Measurements from ENCODE around the gene ZC3H13. TPM values are rescaled to one million over a fixed set of nuclear protein-coding genes. Genes with fewer than 3 reads are reported as not detected.

Gene ZC3H13
- total RNA-seq, result 12.5 and 13.7 TPM in 2 replicates

DNA sequence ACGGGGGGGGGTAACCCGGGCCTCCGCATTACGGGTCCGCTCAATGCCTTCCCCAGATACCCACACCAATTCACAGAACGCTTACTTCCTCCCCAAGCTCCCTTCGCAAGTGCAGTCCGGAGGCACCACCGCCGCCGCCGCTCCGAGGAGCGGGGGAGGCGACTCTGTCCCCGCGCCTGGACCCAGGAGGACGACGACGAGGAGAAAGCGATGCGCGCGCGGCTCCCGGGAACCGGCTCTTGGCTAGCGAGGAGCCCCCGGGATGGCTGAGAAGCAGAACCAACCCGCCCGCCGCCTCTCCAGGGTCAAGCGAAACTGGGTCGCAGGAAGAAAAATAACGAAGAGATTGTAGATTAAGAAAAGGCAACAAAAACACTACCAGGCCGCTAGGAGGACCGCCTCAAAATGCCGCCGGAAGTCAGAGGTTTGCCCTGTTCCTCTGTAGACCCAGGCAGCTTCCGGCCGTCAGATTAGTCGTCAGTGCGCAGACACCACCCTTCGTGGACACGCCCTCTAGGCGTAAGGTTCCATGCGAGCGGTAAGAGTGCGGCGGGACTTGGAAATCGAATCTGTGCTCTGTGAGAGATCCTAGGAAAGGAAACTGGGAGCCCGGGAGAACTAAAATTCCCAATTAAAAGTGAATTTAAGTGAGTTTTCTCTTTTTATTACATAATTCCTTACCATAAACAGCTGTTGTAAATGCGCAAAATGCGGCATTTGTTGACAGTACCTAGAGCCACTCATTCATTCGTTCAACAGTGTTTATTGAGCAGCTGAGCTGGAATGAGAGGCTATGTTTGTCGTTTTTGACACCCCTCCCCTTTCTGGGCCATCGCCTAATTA is at the start of gene ZC3H13:
ZC3H13 (minus strand) TSS at position 428 of the 843 bp plus-strand sequence. CDS start 7,239 bp downstream, outside the sequence.

Other genes with a start within 250 kb of the ZC3H13 start
- gene SIAH3, start 201.0 kb downstream of the ZC3H13 start, total RNA-seq, result not detected in 2 replicates
- not detected in 2 replicates for gene CPB2, start 52.3 kb upstream of the ZC3H13 start, total RNA-seq
- 0.17 TPM in 1 of 2 replicates, not detected in the other for gene LCP1, start 129.4 kb upstream of the ZC3H13 start, total RNA-seq
- gene LRRC63, start 159.2 kb upstream of the ZC3H13 start, total RNA-seq, result under 0.01 and 0.34 TPM in 2 replicates